ENCODE measurements around the gene C15orf39.

The C15orf39 gene

DNA sequence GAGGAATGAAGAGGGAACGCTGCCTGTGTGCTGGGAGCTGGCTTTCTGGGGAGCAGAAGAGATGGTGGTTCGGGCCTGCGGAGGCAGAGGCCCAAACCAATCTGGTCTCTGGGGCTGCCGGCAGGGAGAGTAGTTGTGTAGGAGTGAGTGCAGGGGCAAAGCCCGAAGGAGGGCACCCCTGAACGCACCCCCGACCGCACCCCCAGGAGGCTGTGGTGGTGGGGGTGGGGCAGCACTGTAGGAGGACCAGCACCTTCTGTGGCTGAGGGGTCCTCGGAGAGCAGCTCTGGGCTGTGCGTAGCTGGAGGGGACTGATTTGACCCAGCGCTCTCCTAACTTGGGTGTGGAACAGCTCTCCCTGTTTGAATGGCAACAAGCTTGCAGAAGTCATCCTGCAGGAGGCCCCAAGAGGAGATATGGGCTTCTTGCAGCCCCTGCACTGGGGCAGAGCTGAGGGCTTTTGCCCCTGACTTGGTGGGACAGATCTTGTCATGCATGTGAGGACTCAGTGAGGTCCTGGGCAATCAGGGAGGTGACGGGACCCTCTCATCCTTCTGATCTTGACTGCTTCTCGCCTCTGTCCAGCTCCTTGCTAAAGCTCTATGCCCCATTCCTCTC is 26.1 kb downstream of the C15orf39 start:
- ATAC-seq (ENCODE audit: insufficient read depth, low read depth) = no peak

DNA sequence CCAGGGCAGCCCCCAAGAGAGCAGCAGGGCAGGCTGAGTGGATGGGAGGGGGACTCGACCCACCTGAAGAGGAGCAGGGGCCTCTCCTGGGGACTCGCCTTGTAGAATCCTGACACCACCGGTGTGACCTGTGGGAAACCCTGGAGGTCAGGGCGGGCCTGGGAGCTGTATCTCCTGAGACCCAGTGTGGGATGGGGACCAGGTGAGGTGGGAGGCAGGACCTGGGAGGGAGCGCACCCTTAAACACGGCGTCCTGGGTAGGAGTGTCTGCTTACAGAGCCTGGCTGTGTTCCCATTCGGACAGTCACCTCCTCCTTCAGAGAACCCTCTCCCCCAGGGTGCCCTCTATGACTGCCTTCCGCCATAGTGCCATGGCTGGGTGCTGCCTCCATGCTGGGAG is 27.1 kb downstream of the C15orf39 start:
- no peaks in the 10 kb centered on the region for H3K9me3 ChIP-seq (ENCODE audit: insufficient read depth, low read length, severe bottlenecking)
- H3K4me1 ChIP-seq (ENCODE audit: insufficient read depth, low read length) = no peaks in the 10 kb centered on the region
- H3K9ac ChIP-seq (ENCODE audit: low read depth, low read length) = no peak overlapping the region
- H3K27me3 ChIP-seq (ENCODE audit: insufficient read depth, low read length, poor library complexity) = peaks cover 4% of the 10 kb centered on the region
- H2AFZ ChIP-seq (ENCODE audit: low read depth, low read length) = no peak overlapping the region
- H3K36me3 ChIP-seq (ENCODE audit: insufficient read depth, low read length) = no peaks in the 10 kb centered on the region
- H3K4me3 ChIP-seq (ENCODE audit: low read depth in 1 of 2, low read length in 2 of 2) = no peak overlapping the region
- ATAC-seq (ENCODE audit: insufficient read depth, low read depth) = no peak
- no peaks in the 10 kb centered on the region for H4K20me1 ChIP-seq (ENCODE audit: insufficient read depth, low read length)
- no peaks in the 10 kb centered on the region for H3K79me2 ChIP-seq (ENCODE audit: insufficient read depth, low read length)
- DNase-seq = no peak
- no peak overlapping the region for H3K27ac ChIP-seq (ENCODE audit: low read length)
- no peak overlapping the region for H3K4me2 ChIP-seq (ENCODE audit: insufficient read depth, low read length)
- TF ChIP-seq, protein P1, sequence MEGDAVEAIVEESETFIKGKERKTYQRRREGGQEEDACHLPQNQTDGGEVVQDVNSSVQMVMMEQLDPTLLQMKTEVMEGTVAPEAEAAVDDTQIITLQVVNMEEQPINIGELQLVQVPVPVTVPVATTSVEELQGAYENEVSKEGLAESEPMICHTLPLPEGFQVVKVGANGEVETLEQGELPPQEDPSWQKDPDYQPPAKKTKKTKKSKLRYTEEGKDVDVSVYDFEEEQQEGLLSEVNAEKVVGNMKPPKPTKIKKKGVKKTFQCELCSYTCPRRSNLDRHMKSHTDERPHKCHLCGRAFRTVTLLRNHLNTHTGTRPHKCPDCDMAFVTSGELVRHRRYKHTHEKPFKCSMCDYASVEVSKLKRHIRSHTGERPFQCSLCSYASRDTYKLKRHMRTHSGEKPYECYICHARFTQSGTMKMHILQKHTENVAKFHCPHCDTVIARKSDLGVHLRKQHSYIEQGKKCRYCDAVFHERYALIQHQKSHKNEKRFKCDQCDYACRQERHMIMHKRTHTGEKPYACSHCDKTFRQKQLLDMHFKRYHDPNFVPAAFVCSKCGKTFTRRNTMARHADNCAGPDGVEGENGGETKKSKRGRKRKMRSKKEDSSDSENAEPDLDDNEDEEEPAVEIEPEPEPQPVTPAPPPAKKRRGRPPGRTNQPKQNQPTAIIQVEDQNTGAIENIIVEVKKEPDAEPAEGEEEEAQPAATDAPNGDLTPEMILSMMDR (IDR thresholded peaks at IDR 0.05; ENCODE audit: borderline replicate concordance, extremely low read depth, low read length, poor library complexity, severe bottlenecking) = no peak
- TF ChIP-seq EZH2 (IDR thresholded peaks at IDR 0.05; ENCODE audit: borderline replicate concordance, low read depth, low read length, severe bottlenecking) = no peak

More for the DNA sequence above, 26.1 kb downstream of the C15orf39 start:
- Histone ChIP-seq H3K9me3 (ENCODE audit: insufficient read depth, low read length, severe bottlenecking) (no peaks in the 10 kb centered on the region), H4K20me1 (ENCODE audit: insufficient read depth, low read length) (no peaks in the 10 kb centered on the region), H3K79me2 (ENCODE audit: insufficient read depth, low read length) (no peaks in the 10 kb centered on the region), H3K27ac (ENCODE audit: low read length) (no peak overlapping the region), H2AFZ (ENCODE audit: low read depth, low read length) (no peak overlapping the region), H3K36me3 (ENCODE audit: insufficient read depth, low read length) (no peaks in the 10 kb centered on the region), H3K4me2 (ENCODE audit: insufficient read depth, low read length) (no peak overlapping the region), H3K9ac (ENCODE audit: low read depth, low read length) (no peak overlapping the region), H3K4me1 (ENCODE audit: insufficient read depth, low read length) (no peaks in the 10 kb centered on the region), H3K4me3 (ENCODE audit: low read depth in 1 of 2, low read length in 2 of 2) (no peak overlapping the region), H3K27me3 (ENCODE audit: insufficient read depth, low read length, poor library complexity) (peaks cover 4% of the 10 kb centered on the region)
- TF ChIP-seq EZH2 (IDR thresholded peaks at IDR 0.05; ENCODE audit: borderline replicate concordance, low read depth, low read length, severe bottlenecking) = no peak
- TF ChIP-seq, protein P1 (IDR thresholded peaks at IDR 0.05; ENCODE audit: borderline replicate concordance, extremely low read depth, low read length, poor library complexity, severe bottlenecking) = no peak
- DNase-seq = no peak

DNA sequence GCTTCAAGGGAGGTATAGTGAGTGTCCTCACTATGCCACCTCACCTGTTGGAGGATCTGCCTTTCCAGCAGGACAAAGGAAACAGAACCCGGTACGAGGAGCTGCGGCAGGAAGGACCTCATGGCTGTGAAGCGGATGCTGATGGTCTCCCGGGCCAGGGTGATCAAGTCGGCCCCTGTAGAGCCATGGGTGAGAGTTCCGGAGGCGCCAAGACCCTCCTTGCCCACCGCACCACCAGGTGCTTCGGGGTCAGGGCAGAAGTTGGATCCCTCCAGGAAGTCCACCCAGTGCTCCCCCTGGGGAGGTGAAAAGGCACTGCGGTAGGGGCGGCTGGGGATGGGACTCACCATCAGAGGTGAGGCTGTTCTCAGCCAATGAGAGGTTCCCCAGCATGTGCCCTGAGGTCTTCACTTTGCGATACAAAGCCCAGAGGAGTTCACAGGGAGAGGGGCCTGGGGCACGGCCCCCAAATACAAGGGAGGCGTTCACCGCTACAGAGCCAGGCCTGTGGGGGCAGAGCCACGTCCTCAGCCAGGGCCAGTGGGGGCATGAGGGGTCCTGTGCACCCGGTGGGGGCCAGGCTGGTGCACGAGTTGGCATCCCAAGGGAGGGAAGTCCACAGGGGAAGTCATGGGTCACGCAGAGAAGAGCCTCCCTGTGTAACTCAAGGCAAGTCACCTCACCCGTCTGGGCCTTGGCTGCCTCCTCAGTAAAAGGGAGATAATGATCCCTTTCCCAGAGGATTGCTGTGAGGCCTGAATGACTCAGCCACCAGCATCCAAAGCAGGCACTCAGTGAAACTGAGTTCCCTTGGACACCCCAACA is 27.7 kb downstream of the C15orf39 start:
- DNase-seq = no peak
- H3K27me3 ChIP-seq (ENCODE audit: insufficient read depth, low read length, poor library complexity) = peaks cover 4% of the 10 kb centered on the region

More for the DNA sequence above, 27.7 kb downstream of the C15orf39 start:
- Histone ChIP-seq H3K4me2 (ENCODE audit: insufficient read depth, low read length) (no peak overlapping the region), H3K9ac (ENCODE audit: low read depth, low read length) (no peak overlapping the region), H3K79me2 (ENCODE audit: insufficient read depth, low read length) (no peaks in the 10 kb centered on the region), H2AFZ (ENCODE audit: low read depth, low read length) (no peak overlapping the region), H3K9me3 (ENCODE audit: insufficient read depth, low read length, severe bottlenecking) (no peaks in the 10 kb centered on the region), H4K20me1 (ENCODE audit: insufficient read depth, low read length) (no peaks in the 10 kb centered on the region), H3K4me3 (ENCODE audit: low read depth in 1 of 2, low read length in 2 of 2) (no peak overlapping the region), H3K27ac (ENCODE audit: low read length) (no peak overlapping the region), H3K4me1 (ENCODE audit: insufficient read depth, low read length) (no peaks in the 10 kb centered on the region), H3K36me3 (ENCODE audit: insufficient read depth, low read length) (no peaks in the 10 kb centered on the region)
- TF ChIP-seq, protein P1 (IDR thresholded peaks at IDR 0.05; ENCODE audit: borderline replicate concordance, extremely low read depth, low read length, poor library complexity, severe bottlenecking) = no peak
- TF ChIP-seq EZH2 (IDR thresholded peaks at IDR 0.05; ENCODE audit: borderline replicate concordance, low read depth, low read length, severe bottlenecking) = no peak
- ATAC-seq (ENCODE audit: insufficient read depth, low read depth) = no peak

All from DND-41 (cell line).